ENCODE data around the gene HNF1A.
"Not testable (repeated sequence)": the region's sequence is repeated elsewhere in the genome, so short reads cannot be mapped to it uniquely, and the experiment has no call there.

Gene HNF1A

DNA sequence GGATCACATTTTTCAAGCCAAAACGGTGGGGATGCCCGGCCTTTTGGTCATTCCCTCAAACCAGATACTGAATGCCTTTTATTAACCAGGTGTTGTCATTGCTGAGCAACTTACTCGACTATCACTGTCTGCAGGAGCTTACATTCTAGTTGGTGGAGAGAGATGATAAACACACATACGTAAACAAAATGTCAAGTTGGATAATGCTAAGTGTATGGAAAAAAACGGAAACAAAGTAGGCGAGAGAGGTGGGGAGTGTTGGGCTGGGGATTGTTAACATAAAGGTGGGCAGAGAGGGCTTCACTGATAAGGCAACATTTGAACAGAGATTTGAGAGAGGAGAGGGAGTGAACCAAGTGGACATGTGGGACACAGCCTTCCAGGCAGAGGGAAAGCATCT lies 33.5 kb downstream of the HNF1A start:
- DNase-seq (ENCODE audit: low read depth): no peak

DNA sequence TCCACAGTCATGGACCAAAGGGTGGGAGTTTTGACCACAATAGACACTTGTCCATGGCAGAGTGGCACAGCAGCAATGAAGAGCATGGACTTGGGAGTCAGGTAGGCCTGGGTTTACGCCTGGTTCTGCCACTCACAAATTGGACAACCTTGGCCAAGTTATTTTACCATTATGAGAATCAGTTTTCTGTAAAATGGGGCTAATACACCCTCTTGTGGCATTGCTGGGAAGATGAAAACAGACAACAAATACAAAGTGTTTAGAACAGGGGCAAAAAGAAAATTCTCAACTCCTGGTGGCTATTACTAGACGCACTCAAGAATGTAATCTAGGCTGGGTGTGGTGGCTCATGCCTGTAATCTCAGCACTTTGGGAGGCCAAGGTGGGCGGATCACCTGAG lies 35.4 kb downstream of the HNF1A start:
- DNase-seq (ENCODE audit: low read depth): no peak

DNA sequence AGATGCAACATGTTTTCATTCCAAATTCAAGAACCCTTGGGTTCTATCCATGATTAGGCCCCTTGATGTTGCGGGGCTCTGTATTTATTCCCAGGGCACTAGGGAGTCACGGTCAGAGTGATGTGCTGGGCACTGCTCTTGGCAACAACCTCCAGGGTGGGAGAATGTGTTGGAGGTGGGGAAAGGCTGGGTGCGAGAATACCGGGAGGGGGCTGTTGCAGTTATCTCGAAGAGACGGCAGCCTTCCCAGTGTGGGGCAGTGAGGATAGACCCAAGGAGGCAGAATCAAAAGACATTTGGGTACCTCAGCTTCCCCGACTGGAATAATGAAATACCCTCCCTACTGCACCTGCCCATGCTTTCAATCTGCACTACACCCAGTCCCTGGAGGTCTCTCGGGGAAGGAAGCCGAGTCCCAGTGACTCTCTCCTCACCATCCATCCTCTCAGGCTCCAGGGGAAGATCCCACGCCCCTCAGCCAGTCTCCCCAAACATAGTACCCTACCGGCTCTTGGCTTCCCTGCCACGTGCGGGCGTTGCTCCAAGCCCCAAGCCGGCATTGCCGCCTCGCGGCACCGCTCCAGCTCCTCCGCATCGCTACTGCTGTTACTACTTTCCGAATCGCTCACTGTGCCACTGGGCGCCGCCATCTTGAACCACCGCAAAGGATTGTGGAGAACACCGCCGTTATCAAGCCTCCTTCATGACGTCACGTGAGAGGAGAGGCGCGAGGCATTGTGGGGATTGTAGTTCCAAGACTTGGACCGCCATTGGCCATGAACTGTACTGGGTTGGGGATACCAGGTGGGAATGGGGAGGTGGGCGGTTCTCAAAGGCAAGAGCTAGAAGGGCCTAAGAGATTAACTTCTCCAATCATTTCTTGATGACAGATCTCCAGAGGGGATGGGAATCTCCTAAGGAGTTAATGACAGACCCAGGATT lies 37.8 kb downstream of the HNF1A start, which contains the start of gene C12orf43:
C12orf43 (minus strand) TSS at position 663 of the 942 bp plus-strand sequence; CDS start at position 650, 13 bp downstream.
- peak; percentile 86 for DNase-seq (ENCODE audit: low read depth)

DNA sequence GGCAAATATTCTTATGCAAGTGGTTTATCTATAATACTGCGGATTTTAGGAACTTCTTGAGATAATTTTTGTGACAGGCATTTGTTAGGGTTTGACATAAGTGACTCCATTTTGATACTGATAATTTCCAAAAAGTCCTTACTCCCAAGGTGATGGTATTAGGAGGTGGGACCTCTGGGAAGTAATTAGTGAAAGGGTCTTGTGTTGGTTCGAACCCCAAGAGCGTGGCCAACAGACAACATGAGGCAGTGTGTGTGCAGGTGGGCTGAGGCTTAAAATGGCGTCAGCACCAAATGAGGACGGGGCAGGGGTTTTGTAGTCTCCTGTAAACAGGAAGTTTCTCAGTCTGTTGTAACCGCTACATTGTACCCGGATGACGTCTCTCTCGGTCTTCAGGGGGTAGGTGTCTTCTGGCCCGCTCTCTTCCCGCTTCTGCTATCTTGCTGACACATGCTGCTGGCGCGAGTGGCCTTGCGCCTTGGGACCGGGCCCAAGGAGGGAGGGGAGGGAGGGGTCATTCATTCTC lies 39.7 kb downstream of the HNF1A start:
- no peak for DNase-seq (ENCODE audit: low read depth)

DNA sequence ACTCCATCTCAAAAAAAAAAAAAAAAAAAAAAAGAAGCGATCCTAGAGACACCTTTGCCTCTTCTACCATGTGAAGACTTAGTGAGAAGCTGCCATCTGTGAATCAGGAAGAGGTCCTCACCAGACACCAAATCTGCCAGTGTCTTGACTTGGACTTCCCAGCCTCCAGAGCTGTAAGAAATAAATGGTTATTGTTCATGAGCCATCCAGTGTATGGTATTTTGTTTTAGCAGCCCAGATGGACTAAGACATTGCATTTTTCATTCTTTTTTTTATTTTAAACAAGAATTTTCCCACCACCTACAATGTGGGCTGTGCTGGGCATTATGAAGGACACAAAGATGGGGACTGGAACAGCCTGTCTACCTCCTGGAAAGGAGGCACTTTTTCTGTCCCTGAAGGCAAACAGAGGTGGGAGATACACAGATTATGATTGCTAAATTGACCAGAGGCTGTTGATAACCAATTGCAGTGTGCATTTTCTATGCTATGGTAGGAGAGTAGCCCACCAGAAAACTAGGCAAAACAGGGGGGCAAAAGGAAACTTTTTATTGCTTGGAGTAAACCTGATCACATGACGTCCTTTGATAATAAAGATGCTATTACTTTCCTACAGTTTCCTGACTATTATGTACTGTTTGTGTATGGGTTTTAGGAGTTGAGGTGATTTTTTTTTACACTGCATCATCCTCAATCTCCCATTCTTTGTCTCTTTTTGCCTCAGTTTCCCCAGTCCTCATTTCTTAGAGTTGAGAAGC lies 40.7 kb downstream of the HNF1A start:
- DNase-seq (ENCODE audit: low read depth): no peak

DNA sequence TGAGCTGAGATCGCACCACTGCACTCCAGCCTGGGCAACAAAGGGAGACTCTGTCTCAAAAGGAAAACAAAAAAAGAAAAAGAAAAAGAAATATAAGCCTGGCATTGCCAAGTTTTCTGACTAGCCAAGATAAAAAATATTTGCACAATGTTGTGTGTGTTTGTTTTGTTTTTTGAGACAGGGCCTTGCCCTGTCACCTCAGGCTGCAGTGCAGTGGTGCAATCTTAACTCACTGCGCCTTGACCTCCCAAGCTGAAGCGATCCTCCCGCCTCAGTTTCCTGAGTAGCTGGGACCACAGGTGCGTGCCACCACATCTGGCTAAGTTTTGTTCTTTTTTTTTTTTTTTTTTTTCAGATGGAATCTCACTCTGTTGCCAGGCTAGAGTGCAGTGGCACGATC lies 43.4 kb downstream of the HNF1A start:
- DNase-seq (ENCODE audit: low read depth): no peak

DNA sequence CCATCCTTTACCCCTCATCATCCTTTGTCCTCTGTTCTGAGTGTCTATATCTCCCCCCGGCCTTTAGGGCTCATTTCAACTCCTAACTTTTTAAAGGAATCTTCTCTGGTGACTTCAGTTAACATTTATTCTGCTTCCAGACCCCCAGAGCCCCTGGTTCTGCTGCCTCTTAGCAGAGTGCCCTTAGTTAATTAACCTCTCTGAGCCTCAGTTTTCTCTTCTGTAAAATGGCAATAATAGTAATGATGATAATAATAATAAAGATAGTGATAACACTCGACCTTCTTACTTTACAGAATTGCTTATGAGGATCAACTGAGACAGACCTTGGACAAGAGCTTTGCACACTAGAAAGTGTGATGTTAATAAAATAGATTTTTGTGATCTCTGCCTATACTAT lies 44.4 kb downstream of the HNF1A start:
- DNase-seq (ENCODE audit: low read depth): no peak

DNA sequence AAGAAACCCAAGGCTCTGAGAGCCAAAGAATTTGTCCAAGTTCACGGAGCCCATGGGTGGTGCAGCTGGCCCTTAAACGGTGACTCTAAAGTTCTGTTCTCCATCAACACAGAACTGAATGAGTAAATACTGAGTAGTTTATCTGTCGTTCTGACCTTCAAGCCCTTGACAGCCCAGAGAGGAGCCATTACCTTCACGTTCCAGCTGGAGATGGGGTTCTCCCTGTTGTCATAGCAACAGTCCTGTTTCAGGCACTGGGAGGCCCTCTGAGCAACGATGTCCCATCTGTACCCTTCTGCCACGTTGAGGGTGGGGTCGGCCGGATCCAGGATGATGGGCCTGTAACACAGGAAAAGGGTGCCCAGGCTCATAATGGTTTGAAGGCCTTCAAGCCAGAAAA lies 45.5 kb downstream of the HNF1A start:
- DNase-seq (ENCODE audit: low read depth): no peak

DNA sequence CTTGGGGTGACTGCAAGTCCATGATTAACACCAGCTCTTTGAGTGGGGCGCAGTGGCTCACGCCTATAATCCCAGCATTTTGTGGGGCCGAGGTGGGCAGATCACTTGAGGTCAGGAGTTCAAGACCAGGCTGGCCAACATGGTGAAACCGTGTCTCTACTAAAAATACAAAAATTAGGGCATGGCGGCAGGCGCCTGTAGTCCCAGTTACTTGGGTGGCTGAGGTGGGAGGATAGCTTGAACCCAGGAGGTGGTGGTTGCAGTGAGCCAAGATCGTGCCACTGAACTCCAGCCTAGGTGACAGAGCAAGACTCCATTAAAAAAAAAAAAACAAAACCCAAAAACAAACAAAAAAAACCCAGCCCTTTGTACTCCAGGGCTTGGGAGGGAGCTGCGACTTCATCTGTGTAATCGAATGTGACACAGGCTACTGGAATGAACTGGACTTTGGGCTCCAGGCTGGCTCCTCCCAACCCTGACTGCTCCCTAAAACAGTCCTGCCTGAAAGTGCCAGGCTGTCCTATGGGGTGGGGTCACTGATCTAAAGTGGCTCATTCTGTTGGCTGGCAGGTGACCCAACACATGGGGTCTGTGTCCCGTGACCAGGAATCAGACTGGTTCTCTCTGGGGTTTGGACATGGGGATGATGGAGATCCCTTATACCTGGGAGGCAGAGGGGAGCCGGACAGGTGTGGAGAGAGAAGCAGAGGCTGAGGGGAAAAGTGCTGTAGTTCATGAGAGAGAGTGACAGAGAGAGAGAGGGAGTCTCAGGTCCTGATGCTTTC lies 47.3 kb downstream of the HNF1A start:
- no peak for DNase-seq (ENCODE audit: low read depth)

DNA sequence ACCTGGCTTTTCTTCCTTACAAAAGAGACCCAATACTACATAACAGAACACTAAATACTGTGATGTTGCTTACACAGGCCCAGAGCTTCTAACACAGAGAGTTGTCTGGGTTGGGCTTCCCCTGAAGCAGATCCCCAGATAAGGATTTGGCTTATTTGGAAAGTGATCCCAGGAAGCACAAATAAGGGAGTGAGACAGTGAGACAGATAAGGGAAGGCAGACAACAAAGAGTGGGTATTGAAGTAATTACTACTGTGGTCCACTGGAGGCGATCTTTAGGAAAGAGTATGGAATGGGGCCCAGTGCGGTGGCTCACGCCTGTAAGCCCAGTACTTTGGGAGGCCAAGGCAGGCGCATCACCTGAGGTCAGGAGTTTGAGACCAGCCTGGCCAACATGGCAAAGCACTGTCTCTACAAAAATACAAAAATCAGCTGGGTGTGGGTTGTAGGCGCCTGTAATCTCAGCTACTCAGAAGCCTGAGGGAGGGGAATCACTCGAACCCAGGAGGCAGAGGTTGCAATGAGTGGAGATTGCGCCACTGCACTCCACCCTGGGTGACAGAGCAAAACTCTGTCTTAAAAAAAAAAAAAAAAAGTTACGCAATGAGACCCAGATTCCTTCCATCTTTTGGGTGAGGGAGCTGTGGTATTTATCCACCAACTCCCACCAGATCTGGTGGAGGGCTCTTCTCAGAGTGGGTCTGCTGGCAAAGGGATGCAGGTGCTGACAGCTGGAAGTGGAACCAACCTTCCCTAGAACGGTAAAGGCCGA lies 48.1 kb downstream of the HNF1A start:
- DNase-seq (ENCODE audit: low read depth): no peak

DNA sequence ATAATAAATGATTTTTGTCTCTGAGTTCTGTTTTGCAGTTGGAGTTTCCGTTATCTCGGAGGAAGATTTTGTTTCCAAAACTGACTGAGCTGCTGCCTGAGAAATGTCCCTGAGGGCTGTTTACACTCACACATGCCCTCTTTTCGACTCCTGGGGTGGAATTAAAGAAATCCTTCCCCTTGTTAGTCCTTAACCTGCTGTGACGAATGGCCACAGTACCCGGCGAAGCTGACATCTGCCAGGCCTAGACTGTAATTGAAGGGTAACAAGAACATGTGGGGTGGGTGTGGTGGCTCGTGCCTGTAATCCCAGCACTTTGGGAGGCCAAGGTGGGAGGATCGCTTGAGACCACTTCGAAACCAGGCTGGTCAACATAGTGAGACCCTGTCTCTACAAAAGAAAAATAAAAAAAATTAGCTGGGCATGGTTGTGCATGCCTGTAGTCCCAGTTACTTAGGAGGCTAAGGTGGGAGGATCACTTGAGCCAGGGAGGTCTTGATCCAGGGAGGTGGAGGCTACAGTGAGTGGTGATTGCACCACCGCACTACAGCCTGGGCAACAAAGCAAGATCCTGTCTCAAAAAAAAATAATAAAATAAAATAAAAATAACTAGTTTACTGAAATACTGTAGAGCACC lies 52.4 kb downstream of the HNF1A start:
- no peak for DNase-seq (ENCODE audit: low read depth)

DNA sequence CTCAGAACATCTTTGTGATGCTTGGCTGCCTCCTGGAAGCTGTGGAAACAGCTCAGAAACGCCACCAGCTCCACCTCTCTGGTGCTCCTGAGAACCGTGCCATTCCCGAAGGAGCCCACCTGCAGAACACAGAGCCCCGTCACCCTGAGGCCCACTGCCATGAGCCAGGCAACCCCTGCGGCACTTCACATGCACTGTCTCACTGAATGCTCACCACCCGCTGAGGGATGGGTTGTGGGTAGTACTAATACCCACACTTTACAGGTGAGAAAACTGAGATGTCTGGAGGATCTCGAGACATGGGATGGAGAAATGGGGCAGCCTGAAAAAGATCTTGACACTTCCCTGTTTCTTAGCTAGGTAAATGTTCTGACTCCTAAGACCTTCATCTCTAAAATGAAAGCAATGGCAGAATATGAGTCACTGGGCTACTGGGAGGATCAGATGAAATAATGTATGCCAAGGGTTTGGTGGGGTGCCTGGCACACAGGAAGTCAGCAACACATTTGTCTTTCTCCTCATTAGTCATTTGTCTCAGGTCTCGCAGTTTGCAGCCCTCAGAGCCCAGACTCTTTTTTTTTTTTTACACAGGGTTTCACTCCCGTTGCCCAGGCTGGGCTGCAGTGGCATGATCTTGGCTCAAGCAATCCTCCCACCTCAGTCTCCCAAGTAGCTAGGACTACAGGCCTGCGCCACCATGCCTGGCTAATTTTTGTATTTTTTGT lies 55.4 kb downstream of the HNF1A start:
- peak; percentile 39 for DNase-seq (ENCODE audit: low read depth)

DNA sequence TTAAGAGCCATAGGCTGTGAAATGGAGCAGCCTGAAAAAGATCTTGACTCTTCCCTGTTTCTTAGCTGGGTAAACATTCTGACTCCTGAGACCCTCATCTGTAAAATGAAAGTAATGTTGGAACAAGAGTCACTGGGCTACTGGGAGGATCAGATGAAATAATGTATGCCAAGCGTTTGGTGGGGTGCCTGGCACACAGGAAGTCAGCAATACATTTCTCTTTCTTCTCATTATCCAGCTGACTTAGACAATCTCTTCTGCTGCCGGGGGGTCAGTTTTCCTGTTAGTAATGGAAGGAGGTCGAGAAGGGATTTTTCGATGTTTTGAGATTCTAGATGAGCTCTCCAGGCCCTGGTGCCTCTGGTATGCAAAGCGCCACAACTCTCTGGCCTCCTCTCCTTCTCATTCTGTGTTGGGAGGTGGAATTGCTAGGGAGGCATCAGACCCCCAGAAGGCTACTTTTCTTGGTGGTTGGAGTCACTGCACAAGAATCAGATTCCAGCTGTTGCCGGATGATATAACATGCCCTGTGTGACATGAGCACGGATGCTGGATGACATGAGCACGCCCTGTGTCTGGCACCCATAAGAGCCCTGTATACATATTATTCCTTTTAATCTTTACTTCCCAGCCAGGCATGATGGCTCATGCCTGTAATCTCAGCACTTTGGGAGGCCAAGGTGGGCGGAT lies 56.4 kb downstream of the HNF1A start:
- no peak for DNase-seq (ENCODE audit: low read depth)

DNA sequence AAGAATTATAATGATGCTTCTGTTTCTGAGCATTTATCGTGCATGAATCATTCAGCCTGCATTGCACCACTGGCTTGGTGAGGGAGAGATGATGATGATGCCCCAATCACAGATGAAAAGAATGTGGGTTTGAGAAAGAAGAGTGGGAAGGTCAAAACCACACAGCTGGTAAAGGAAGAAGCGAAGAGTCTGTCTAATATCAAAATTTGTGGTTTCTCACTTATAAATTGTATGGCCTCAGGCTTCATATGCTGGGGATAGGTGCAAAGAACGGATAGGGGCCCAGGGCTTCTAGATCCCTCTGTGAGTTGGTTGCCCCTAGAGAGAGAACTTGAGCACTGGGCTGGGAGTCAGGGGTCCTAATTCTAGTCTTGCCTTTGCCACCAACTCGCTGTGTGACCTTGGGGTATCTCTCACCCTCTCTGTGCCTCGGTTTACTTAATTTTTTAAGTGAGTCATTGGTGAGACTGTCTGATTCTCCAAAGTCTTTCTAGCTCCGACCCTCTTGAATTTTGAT lies 58.5 kb downstream of the HNF1A start:
- no peak for DNase-seq (ENCODE audit: low read depth)

DNA sequence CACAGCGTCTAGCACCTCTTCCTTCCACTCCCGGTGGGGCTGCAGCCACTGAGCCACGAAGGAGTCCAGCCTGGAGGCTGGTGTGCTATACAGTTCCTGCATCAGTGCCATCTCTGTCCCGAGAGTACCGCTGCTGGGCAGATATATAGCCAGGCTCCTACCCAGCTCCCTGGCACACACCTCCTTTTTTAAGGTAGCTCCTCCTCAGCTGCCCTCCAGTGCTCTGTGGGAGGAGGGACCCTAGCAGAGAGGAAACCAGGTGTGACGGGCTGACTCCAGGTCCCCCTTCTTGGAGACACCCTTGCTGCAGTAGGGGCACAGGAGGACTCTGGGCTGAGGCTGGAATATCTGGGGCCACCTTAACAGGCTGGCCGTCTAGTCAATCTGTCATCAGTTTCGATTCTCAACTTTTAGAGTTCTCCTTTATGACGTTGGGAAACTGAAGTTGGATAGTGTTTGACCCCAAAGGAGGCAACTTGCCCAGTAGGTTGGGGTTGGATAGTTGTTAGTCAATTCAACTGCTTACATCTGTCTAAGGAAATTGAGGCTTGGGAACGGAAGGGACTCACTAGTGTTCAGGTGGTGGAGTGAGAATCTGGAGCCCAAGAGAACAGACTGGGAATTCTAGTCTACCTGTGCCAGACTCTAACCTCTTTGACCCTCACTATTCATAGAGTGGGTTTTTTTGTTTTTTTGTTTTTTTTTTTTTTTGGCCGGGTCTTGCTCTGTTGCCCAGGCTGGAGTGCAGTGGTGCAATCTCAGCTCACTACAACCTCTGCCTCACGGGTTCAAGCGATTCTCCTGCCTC lies 60.7 kb downstream of the HNF1A start, which contains the start of gene OASL:
OASL (minus strand) TSS at position 386 of the 808 bp plus-strand sequence; CDS start at position 111, 275 bp downstream.
- peak; percentile 64 for DNase-seq (ENCODE audit: low read depth)

DNA sequence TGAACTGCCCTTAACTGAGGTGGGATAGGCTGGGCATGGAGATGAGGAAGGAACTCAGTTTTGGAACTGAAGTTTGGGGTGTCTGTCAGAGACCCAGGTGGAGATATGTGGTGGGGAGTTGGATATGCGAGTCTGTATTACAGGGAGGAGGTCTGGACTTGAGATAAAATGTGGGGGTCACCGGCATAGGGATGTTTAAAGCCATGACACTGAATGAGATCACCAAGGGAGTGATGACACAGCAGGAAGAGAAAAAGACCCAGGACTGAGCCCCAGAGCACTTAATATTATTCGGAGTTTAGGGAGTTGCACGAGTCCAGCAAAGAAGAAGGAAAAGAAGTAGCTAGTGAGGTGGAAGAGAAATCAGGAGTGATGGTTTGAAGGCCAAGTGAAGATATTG lies 64.7 kb downstream of the HNF1A start:
- DNase-seq (ENCODE audit: low read depth): no peak

DNA sequence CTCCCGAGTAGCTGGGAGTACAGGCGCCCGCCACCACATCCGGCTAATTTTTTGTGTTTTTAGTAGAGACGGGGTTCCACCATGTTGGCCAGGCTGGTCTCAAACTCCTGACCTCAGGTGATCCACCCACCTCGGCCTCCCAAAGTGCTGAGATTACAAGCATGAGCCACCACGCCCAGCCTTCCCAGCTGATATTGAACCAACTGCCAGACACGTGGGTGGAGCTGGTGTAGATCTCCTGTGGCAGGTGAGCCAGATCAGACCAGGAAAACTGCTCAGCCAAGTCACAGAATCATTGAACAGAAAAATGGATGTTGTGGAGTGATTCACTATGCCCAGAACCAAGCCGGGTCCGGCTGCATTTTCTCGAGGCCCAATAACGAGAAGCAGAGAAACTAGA lies 69.1 kb downstream of the HNF1A start:
- not testable (repeated sequence) for DNase-seq (ENCODE audit: low read depth)

DNA sequence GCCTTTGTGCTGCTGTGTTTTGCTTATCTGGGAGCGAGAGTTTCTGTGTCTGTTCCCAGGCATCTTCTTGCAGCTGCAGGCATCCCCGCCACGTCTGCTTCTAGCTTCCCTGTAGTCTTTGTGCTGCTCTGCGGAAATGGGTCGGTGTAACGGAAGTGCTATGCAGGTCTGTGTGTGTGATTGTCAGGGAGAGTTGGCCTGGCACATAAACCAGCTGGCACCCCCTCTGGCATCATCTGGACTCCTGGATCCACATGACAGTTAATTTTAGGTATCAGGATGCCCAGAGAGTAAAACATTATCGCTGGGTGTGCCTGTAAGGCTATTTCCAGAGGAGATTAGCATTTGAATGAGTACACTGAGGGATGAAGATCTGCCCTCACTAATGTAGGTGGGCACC lies 70.1 kb downstream of the HNF1A start:
- no peak for DNase-seq (ENCODE audit: low read depth)
